Muscle layer of colon (tissue), 2 donors: Measurements from ENCODE around the gene RPS24.

Experiments used
- H3K27ac ChIP-seq: one replicate; pipeline ENCODE4 v1.7.0; 2013; ENCODE audit warnings: low read depth, mild to moderate bottlenecking, low read length, moderate library complexity
- H3K27me3 ChIP-seq, 2 donors: one replicate each; pipeline ENCODE4 v1.7.0; 2013; ENCODE audit warnings: low read length in 2 of 2, mild to moderate bottlenecking in 2 of 2; ENCODE audit not compliant: insufficient read depth in 2 of 2, control insufficient read depth in 1 of 2
- H3K36me3 ChIP-seq: one replicate; pipeline ENCODE4 v1.7.0; 2013; ENCODE audit warnings: mild to moderate bottlenecking, low read length; ENCODE audit not compliant: insufficient read depth
- H3K4me1 ChIP-seq: one replicate; pipeline ENCODE4 v1.7.0; 2013; ENCODE audit warnings: mild to moderate bottlenecking, low read length; ENCODE audit not compliant: insufficient read depth
- H3K4me3 ChIP-seq, 2 donors: one replicate each; pipeline ENCODE4 v1.7.0; 2013; ENCODE audit warnings: low read length in 2 of 2, low read depth in 1 of 2, mild to moderate bottlenecking in 1 of 2, moderate library complexity in 1 of 2
- H3K9ac ChIP-seq: one replicate; pipeline ENCODE4 v1.7.0; 2013; ENCODE audit warnings: low read length
- H3K9me3 ChIP-seq: one replicate; pipeline ENCODE4 v1.7.0; 2013; ENCODE audit warnings: mild to moderate bottlenecking, low read length
- donor health status: abdominal sarcoma.
- donor health status: Adenocarcinoma of cecum.

The RPS24 gene

GRCh38 chr10:78042058-78042751 is 8.5 kb downstream of the RPS24 start:
- H3K36me3 ChIP-seq = peaks cover 43% of the 10 kb centered on the region
- H3K27me3 ChIP-seq = no peaks in the 10 kb centered on the region
- H3K9ac ChIP-seq = no peak overlapping the region
- no peaks in the 10 kb centered on the region for H3K9me3 ChIP-seq
- no peaks in the 10 kb centered on the region for H3K4me1 ChIP-seq
- no peak overlapping the region for H3K4me3 ChIP-seq
- H3K27ac ChIP-seq = no peak overlapping the region

GRCh38 chr10:78042752-78043104 is 9.1 kb downstream of the RPS24 start:
- no peak overlapping the region for H3K9ac ChIP-seq
- H3K27me3 ChIP-seq = no peaks in the 10 kb centered on the region
- no peak overlapping the region for H3K27ac ChIP-seq
- H3K9me3 ChIP-seq = no peaks in the 10 kb centered on the region
- peaks cover 5% of the 10 kb centered on the region for H3K4me1 ChIP-seq
- H3K36me3 ChIP-seq = peaks cover 39% of the 10 kb centered on the region
- no peak overlapping the region for H3K4me3 ChIP-seq

GRCh38 chr10:78044179-78044578 is 10.5 kb downstream of the RPS24 start:
- no peak overlapping the region for H3K27ac ChIP-seq
- H3K36me3 ChIP-seq = peaks cover 36% of the 10 kb centered on the region
- H3K27me3 ChIP-seq = no peaks in the 10 kb centered on the region
- no peak overlapping the region for H3K9ac ChIP-seq
- H3K4me3 ChIP-seq = no peak overlapping the region
- no peaks in the 10 kb centered on the region for H3K9me3 ChIP-seq
- peaks cover 5% of the 10 kb centered on the region for H3K4me1 ChIP-seq

- no peak overlapping the region for H3K9ac ChIP-seq
- no peak overlapping the region for H3K27ac ChIP-seq
- no peaks in the 10 kb centered on the region for H3K9me3 ChIP-seq
- no peak overlapping the region for H3K4me3 ChIP-seq
- no peaks in the 10 kb centered on the region for H3K27me3 ChIP-seq
- peaks cover 5% of the 10 kb centered on the region for H3K4me1 ChIP-seq
- peaks cover 35% of the 10 kb centered on the region for H3K36me3 ChIP-seq
Measured at GRCh38 chr10:78044699-78045098, 11.0 kb downstream of the RPS24 start.

GRCh38 chr10:78045237-78045636 is 11.6 kb downstream of the RPS24 start:
- H3K9ac ChIP-seq = no peak overlapping the region
- peaks cover 29% of the 10 kb centered on the region for H3K36me3 ChIP-seq
- H3K27ac ChIP-seq = no peak overlapping the region
- H3K27me3 ChIP-seq = no peaks in the 10 kb centered on the region
- H3K4me3 ChIP-seq = no peak overlapping the region
- no peaks in the 10 kb centered on the region for H3K9me3 ChIP-seq
- peaks cover 5% of the 10 kb centered on the region for H3K4me1 ChIP-seq

GRCh38 chr10:78045856-78046255 is 12.2 kb downstream of the RPS24 start:
- Histone ChIP-seq H3K9ac (no peak overlapping the region), H3K27me3 (no peaks in the 10 kb centered on the region), H3K4me1 (peaks cover 5% of the 10 kb centered on the region), H3K9me3 (no peaks in the 10 kb centered on the region), H3K27ac (no peak overlapping the region), H3K36me3 (peaks cover 23% of the 10 kb centered on the region), H3K4me3 (no peak overlapping the region)

- no peak overlapping the region for H3K27ac ChIP-seq
- no peaks in the 10 kb centered on the region for H3K27me3 ChIP-seq
- peaks cover 14% of the 10 kb centered on the region for H3K36me3 ChIP-seq
- no peak overlapping the region for H3K4me3 ChIP-seq
- no peak overlapping the region for H3K9ac ChIP-seq
- no peaks in the 10 kb centered on the region for H3K9me3 ChIP-seq
- peaks cover 5% of the 10 kb centered on the region for H3K4me1 ChIP-seq
Measured at GRCh38 chr10:78046711-78047269, 13.1 kb downstream of the RPS24 start.

- H3K4me3 ChIP-seq = no peak overlapping the region
- H3K27me3 ChIP-seq = no peaks in the 10 kb centered on the region
- no peak overlapping the region for H3K27ac ChIP-seq
- H3K9ac ChIP-seq = no peak overlapping the region
- peaks cover 9% of the 10 kb centered on the region for H3K36me3 ChIP-seq
- H3K9me3 ChIP-seq = no peaks in the 10 kb centered on the region
- H3K4me1 ChIP-seq = peaks cover 5% of the 10 kb centered on the region
Measured at GRCh38 chr10:78047314-78047891, 13.7 kb downstream of the RPS24 start.

GRCh38 chr10:78049851-78050250 is 16.2 kb downstream of the RPS24 start:
- Histone ChIP-seq H3K27ac (no peak overlapping the region), H3K4me1 (peaks cover 5% of the 10 kb centered on the region), H3K9me3 (no peaks in the 10 kb centered on the region), H3K27me3 (no peaks in the 10 kb centered on the region), H3K9ac (no peak overlapping the region), H3K36me3 (peaks cover 4% of the 10 kb centered on the region), H3K4me3 (no peak overlapping the region)

- Histone ChIP-seq H3K4me3 (no peak overlapping the region), H3K9ac (no peak overlapping the region), H3K36me3 (peaks cover 4% of the 10 kb centered on the region), H3K27me3 (no peaks in the 10 kb centered on the region), H3K9me3 (no peaks in the 10 kb centered on the region), H3K27ac (no peak overlapping the region), H3K4me1 (no peaks in the 10 kb centered on the region)
Measured at GRCh38 chr10:78053211-78053868, 19.7 kb downstream of the RPS24 start.

GRCh38 chr10:78058562-78058961 is 24.9 kb downstream of the RPS24 start:
- Histone ChIP-seq H3K27me3 (no peaks in the 10 kb centered on the region), H3K4me3 (no peak overlapping the region), H3K36me3 (no peaks in the 10 kb centered on the region)

More at GRCh38 chr10:78058562-78058961, 24.9 kb downstream of the RPS24 start:
- Histone ChIP-seq H3K9ac (no peak overlapping the region), H3K27ac (no peak overlapping the region), H3K4me1 (no peaks in the 10 kb centered on the region), H3K9me3 (no peaks in the 10 kb centered on the region)
